ENCODE data around the gene SCAI.

SCAI gene

GRCh38 chr9:125003332-125003731 lies 140.0 kb downstream of the SCAI start:
- ATAC-seq = no peak
- TF ChIP-seq TSHZ2 (CRISPR knock-in tag; IDR thresholded peaks at IDR 0.05) = no peak
- TF ChIP-seq ZNF565 (CRISPR knock-in tag; conservative IDR thresholded peaks at IDR 0.05; ENCODE audit: low read depth) = no peak
- TF ChIP-seq ZNF8 (CRISPR knock-in tag; IDR thresholded peaks at IDR 0.05) = no peak
- TF ChIP-seq ZNF70 (CRISPR knock-in tag; IDR thresholded peaks at IDR 0.05) = no peak
- TF ChIP-seq PPARA (CRISPR knock-in tag; IDR thresholded peaks at IDR 0.05; ENCODE audit: borderline replicate concordance) = no peak
- TF ChIP-seq ZC3H10 (CRISPR knock-in tag; IDR thresholded peaks at IDR 0.05) = no peak
- TF ChIP-seq POU6F1 (CRISPR knock-in tag; IDR thresholded peaks at IDR 0.05; ENCODE audit: borderline replicate concordance, low read depth) = no peak
- TF ChIP-seq CSRNP3 (CRISPR knock-in tag; IDR thresholded peaks at IDR 0.05) = no peak
- TF ChIP-seq TOX (CRISPR knock-in tag; IDR thresholded peaks at IDR 0.05; ENCODE audit: borderline replicate concordance) = no peak
- no peak for TF ChIP-seq OSR1 (CRISPR knock-in tag; IDR thresholded peaks at IDR 0.05)

- TF ChIP-seq GLIS3 (CRISPR knock-in tag; IDR thresholded peaks at IDR 0.05) (no peak), TCF4 (CRISPR knock-in tag; IDR thresholded peaks at IDR 0.05; ENCODE audit: borderline replicate concordance) (no peak), ESRRG (CRISPR knock-in tag; IDR thresholded peaks at IDR 0.05) (no peak), CREB5 (CRISPR knock-in tag; IDR thresholded peaks at IDR 0.05; ENCODE audit: low read depth) (no peak), ZNF565 (CRISPR knock-in tag; conservative IDR thresholded peaks at IDR 0.05; ENCODE audit: low read depth) (no peak), ARNTL (CRISPR knock-in tag; IDR thresholded peaks at IDR 0.05; ENCODE audit: borderline replicate concordance, low read depth) (no peak), OSR1 (CRISPR knock-in tag; IDR thresholded peaks at IDR 0.05) (no peak), ZC3H10 (CRISPR knock-in tag; IDR thresholded peaks at IDR 0.05) (no peak)
- ATAC-seq = no peak
Observed at GRCh38 chr9:124983698-124984097, 159.6 kb downstream of the SCAI start.

- no peak for ATAC-seq
- no peak for TF ChIP-seq ZFP30 (CRISPR knock-in tag; IDR thresholded peaks at IDR 0.05)
- TF ChIP-seq ZNF565 (CRISPR knock-in tag; conservative IDR thresholded peaks at IDR 0.05; ENCODE audit: low read depth) = no peak
- TF ChIP-seq CSRNP3 (CRISPR knock-in tag; IDR thresholded peaks at IDR 0.05) = no peak
- no peak for TF ChIP-seq ISL1 (CRISPR knock-in tag; IDR thresholded peaks at IDR 0.05)
- TF ChIP-seq SNAI2 (CRISPR knock-in tag; IDR thresholded peaks at IDR 0.05) = no peak
- TF ChIP-seq ESRRG (CRISPR knock-in tag; IDR thresholded peaks at IDR 0.05) = no peak
- TF ChIP-seq RARB (CRISPR knock-in tag; IDR thresholded peaks at IDR 0.05) = no peak
- TF ChIP-seq CREB5 (CRISPR knock-in tag; IDR thresholded peaks at IDR 0.05; ENCODE audit: low read depth) = no peak
- TF ChIP-seq OSR1 (CRISPR knock-in tag; IDR thresholded peaks at IDR 0.05) = no peak
- TF ChIP-seq POU6F1 (CRISPR knock-in tag; IDR thresholded peaks at IDR 0.05; ENCODE audit: borderline replicate concordance, low read depth) = no peak
- no peak for TF ChIP-seq BACH2 (CRISPR knock-in tag; IDR thresholded peaks at IDR 0.05; ENCODE audit: borderline replicate concordance)
- no peak for TF ChIP-seq ARNTL (CRISPR knock-in tag; IDR thresholded peaks at IDR 0.05; ENCODE audit: borderline replicate concordance, low read depth)
- TF ChIP-seq TSHZ2 (CRISPR knock-in tag; IDR thresholded peaks at IDR 0.05) = no peak
Observed at GRCh38 chr9:124980431-124980830, 162.9 kb downstream of the SCAI start.

Data from SK-N-SH treated with all-trans-retinoic acid at 6 μM for 48 hours (cell line).